Activated effector memory CD4-positive, alpha-beta T cell treated with anti-CD3 and anti-CD28 coated beads, Interleukin-2, amount 50 U/mL, for 16 hours (primary cell): ENCODE data around the gene HS6ST2.

ENCODE experiments used
- DNase-seq: peaks from one replicate; pipeline ENCODE4 v3.0.0-alpha.2; 2020

The HS6ST2 gene

DNA sequence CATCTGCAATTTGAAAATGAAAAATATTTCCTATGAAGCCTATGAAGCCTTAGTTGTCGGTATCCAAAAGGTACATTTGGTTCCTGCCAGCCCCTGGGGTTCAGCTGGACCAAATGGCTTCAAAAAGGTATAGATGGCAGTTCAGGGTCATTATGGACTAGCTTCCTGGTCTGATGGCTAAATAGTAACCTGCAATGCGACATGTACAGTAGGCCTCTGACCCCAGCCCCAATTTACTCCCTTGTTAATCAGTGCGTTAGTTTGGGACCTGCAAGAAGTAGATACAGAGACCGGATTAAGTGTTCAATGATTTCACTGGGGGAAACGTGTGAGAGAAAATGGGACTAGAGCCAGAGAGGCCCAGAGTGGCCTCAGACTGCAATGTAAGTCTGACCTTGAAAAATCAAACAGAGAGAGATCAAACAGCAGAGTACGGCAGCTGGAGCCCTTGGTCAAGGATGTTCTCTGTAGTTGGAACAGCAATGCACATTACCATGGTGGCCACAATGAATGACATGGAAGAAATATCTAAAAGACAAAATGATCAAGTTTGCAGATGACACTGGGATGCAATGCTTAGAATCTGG is 354.6 kb downstream of the HS6ST2 start:
- no peak for DNase-seq

DNA sequence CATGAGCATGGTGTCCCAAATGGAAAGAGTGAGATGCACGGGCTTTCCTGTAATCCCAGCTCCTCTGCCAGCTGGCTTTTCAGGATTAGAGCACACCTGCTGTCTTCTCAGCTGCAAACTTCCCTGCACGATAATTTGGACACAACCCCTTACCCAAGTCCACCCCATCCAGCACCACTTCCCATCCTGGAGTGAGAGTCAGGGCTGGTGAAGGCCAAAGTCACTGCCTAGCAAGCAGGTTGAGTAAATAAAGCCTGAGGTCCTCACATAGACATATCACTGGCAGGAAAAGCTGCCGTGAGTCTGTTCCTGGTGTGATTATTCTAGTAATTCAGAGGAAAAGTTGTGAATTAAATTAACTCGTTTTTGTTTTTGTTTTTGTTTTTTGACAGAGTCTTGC is 355.7 kb downstream of the HS6ST2 start:
- no peak for DNase-seq

DNA sequence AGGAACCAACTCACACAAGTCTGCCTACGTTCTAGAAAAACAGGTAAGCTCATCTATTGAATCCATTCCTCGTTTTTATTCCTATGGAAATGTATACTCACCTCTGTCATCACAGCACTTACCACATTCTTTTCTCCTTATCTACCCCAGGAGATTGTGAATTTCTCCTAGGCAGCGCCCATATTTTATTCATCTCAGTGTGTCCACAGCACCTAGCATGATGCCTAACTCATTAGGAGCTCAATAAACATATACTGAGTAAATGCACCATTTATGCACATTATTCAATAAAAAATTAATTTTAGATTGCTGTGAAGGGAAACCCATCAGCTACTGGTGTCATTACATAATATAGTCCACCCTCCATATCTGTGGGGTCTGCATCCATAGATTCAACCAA is 363.4 kb downstream of the HS6ST2 start:
- DNase-seq: no peak

DNA sequence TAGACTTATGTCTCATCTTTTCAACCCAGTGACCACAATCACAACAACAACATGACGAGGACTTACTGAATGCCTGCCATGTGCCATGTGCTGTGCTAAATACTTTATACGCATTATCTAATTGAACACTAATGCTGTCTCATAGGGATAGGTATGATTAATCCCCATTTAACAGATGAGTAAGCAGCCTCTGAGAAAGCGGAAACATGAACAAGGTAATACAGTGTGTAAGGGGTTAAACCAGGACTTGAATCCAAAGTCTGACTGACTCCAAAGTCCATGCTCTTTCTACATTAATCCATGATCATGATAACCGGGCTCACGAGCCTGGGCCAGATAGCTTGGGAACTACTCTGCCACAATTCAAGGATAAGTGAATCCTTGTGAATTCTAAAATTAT is 364.3 kb downstream of the HS6ST2 start:
- no peak for DNase-seq

DNA sequence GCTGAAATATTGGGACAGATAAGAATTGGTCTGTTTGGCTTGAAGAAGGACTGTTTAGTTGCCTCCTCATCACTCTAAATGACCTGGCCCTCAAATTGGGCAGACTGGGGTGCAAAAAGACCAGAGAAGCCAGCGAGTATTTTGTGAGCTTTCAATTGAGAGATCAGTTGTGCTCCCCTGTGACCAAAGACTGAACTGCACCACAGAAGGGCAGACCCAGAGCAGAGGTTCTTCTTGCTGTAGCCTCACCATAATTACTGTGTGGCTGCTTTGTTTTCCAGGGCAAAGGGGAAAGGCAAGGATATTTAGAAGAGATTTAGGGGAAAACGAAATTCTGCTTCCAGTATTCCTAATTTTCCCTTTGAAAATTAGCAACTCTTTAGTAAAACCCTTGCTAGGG is 365.5 kb downstream of the HS6ST2 start:
- no peak for DNase-seq

DNA sequence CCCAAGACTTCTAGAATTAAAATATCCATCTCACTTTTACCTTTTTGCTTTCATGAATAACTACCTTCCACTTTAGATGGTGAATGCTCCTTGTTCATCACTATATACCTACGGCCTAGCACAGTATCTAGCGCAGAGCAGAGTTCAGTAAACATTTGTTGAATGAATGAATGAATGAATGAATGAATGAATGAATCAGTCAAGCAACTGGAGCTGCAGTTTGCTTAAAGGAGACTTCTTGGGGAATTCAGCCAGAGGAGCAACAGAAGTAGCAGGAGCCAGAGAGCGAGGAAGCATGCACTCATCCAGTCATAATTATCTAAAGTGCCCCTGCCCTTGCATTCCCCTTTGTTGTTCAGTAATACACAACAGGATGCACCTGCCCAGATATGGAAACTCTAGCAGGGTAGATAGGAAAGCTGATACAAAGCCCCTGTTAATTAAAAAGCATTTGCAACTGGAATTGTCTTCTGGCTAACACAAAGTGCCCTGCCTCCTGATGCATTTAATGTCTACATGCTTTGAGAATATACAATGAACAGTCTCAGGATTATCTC is 366.6 kb downstream of the HS6ST2 start:
- no peak for DNase-seq

DNA sequence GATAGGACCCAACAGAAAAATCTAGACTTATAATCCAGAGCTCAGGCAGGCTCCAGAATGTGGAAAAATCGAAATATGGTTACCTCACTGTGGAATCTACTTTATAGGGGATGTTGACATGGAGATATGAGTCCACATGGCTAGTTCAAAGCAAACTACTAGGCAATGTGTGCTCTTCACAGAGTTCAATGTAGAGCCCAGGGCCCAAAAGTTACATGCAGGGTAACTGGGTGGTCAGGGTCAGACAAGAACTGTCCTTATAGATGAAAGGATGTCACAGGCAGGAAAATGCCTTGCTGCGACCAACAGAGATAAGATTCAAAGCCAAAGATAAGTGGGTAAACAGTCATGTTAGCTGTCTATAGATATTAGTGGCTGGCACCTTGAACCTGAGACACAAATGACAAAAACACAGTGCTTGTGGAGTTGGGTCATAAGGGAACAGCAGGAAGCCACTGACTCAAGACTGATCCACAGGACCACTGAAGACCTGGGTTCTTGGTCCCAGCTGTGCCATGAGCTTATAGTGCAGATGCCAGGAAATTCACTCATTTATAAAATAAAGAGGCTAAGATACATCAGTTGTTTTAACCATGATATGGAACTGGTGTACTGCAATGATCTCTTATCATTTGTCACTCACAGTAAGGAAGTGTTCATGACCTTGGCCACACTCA is 367.9 kb downstream of the HS6ST2 start:
- DNase-seq: no peak

DNA sequence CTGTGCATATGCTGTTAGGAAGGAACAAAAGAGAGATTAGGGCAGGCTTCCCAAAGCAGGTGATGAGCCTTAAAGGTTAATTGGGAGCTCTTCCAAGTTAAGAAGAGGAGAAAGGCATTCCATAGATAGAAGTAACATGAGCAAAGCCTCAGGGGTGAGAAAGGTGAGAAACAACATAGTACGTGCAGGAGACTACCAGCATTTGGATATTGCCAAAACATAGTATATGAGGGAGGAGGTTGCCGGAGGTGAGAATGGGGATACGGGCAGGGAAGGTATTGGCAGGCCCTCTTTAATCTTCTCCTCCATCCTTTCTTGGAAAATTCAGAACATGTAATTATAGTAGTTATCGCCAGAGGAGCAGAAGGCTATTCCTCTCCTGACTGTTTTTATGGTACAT is 373.5 kb downstream of the HS6ST2 start:
- no peak for DNase-seq

DNA sequence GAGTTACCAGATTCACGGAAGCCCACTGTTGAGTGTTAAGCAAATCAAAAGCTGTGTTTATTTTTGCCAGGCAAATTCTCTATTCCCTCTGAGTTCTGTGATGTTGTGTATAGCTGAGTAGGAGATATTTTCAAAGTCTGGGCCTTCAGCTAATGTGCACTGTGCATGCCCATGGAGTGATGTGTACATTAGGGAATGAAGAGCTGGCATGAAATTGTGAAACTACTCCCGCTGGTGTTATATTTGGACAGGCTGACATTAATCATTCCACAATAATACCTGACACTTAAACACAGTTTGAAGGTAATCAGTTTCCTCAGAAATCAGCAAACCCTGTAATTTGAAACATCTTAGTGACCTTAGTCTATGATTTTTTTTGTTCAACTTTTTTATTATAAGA is 381.5 kb downstream of the HS6ST2 start:
- no peak for DNase-seq
